Activated CD4-positive, alpha-beta T cell treated with anti-CD3 and anti-CD28 coated beads, Interleukin-2, amount 10 ng/mL, durations not matched to agents 7 days and 5 days (primary cell): ENCODE data around the gene SHF. TPM values are rescaled to one million over a fixed set of nuclear protein-coding genes. Genes with fewer than 3 reads are reported as not detected.
A peak's percentile ranks its signal among the peaks of the same experiment; 100 is the strongest.

Source experiments
- CTCF ChIA-PET: fragments of 350-600 bp; sonication (Branson Sonifier 250); formaldehyde crosslinking; loops from one replicate; lab custom pipeline; 2021; ENCODE audit warnings: antibody characterized with exemption; lab: Charles Lee
- POLR2A ChIA-PET: fragments of 350-600 bp; sonication (Branson Sonifier 250); formaldehyde crosslinking; loops from one replicate; lab custom pipeline; 2021; ENCODE audit warnings: antibody characterized with exemption; lab: Charles Lee
- DNase-seq: peaks from one replicate; pipeline ENCODE4 v3.0.0-alpha.2; 2020
- H3K27ac Mint-ChIP-seq: one replicate; pipeline ENCODE4 v1.8.0; 2021; ENCODE audit warnings: mild to moderate bottlenecking, moderate library complexity, mixed read lengths
- H3K27me3 Mint-ChIP-seq: one replicate; pipeline ENCODE4 v1.8.0; 2021; ENCODE audit warnings: mixed read lengths
- H3K36me3 Mint-ChIP-seq: one replicate; pipeline ENCODE4 v1.8.0; 2021; ENCODE audit warnings: low read depth, mixed read lengths
- H3K4me1 Mint-ChIP-seq: one replicate; pipeline ENCODE4 v1.8.0; 2021; ENCODE audit warnings: mixed read lengths
- H3K4me3 Mint-ChIP-seq: one replicate; pipeline ENCODE4 v1.8.0; 2021; ENCODE audit warnings: mild to moderate bottlenecking, moderate library complexity, mixed read lengths
- H3K9me3 Mint-ChIP-seq: one replicate; pipeline ENCODE4 v1.8.0; 2021; ENCODE audit warnings: mixed read lengths
- total RNA-seq, 2 experiments: library from RNA; stranded (reverse); gene quantifications; one replicate each; pipeline ENCODE4 v1.2.3, GENCODE V29; 2021

The SHF gene
- total RNA-seq, 2 experiments from 2014 or later = 0.79 to 0.92 TPM

GRCh38 chr15:45177285-45177684, 10.5 kb downstream of the SHF start:
- no peak overlapping the region for H3K27ac Mint-ChIP-seq
- ChIA-PET CTCF (interaction anchor here (1.0 to 10.8 kb wide), 3 partner anchors 12 to 59 kb away, joined by 3 to 111 read pairs (median 3); no protein-coding TSS in a partner anchor), POLR2A (no interaction called here)
- DNase-seq = no peak
- no peaks in the 10 kb centered on the region for H3K9me3 Mint-ChIP-seq
- no peaks in the 10 kb centered on the region for H3K36me3 Mint-ChIP-seq
- H3K4me1 Mint-ChIP-seq = peaks cover 10% of the 10 kb centered on the region
- H3K4me3 Mint-ChIP-seq = no peak overlapping the region
- no peaks in the 10 kb centered on the region for H3K27me3 Mint-ChIP-seq

GRCh38 chr15:45174577-45174976, 13.2 kb downstream of the SHF start:
- ChIA-PET CTCF (interaction anchor here (1.4 kb wide), 1 partner anchor 27 kb away, joined by 3 read pairs; no protein-coding TSS in a partner anchor), POLR2A (interaction anchor here (0.6 kb wide), 1 partner anchor 20 kb away, joined by 3 read pairs; no protein-coding TSS in a partner anchor)
- Mint-ChIP-seq H3K9me3 (no peaks in the 10 kb centered on the region), H3K27ac (no peak overlapping the region), H3K36me3 (no peaks in the 10 kb centered on the region), H3K27me3 (no peaks in the 10 kb centered on the region), H3K4me1 (no peaks in the 10 kb centered on the region), H3K4me3 (no peak overlapping the region)
- no peak for DNase-seq

DNA sequence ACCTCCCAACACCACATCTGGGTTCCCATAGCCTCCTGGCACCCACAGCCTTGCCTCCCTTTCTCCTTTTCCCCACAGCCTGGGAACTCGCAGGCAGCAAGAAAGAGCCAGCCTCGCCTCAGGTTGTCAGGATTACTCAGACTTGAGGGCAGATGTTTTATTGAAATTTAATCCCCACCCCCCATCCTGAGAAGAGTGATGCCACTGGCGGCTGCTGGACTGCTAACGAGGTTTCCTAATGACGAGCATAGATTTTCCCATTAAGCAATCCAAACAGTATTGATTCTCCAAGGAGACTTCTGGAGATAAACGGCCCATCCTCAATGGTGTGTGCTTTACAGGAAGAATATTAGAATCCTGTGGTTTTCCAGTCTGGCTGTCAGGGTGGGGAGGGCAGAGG, 13.7 kb downstream of the SHF start:
- no peaks in the 10 kb centered on the region for H3K27me3 Mint-ChIP-seq
- POLR2A ChIA-PET = interaction anchor here (0.6 kb wide), 1 partner anchor 21 kb away, joined by 3 read pairs; no protein-coding TSS in a partner anchor
- CTCF ChIA-PET = interaction anchor here (3.1 kb wide), 1 partner anchor 24 kb away, joined by 10 read pairs; no protein-coding TSS in a partner anchor
- H3K9me3 Mint-ChIP-seq = no peaks in the 10 kb centered on the region
- no peaks in the 10 kb centered on the region for H3K36me3 Mint-ChIP-seq
- H3K4me3 Mint-ChIP-seq = no peak overlapping the region
- no peaks in the 10 kb centered on the region for H3K4me1 Mint-ChIP-seq
- no peak overlapping the region for H3K27ac Mint-ChIP-seq
- no peak for DNase-seq

DNA sequence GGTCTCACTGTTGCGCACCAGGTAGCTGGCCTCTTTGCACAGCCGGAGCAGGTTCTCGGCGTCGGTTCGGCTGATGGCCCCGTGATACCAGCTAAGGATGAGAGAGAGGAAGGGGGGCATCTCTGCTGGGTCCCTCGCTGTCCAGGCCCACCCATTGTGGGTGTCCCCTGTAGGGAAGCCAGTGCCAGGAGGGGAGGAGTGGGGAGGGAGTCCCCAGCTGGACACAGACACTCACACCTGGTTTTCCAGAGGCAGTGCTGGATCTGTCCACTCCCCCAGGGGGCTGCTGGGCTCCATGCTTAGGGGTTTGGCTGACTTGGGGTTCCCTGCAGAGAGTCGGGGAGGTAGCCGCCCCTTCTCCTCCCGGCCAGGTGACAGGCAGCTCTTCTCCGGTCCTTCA, 15.9 kb downstream of the SHF start:
- ChIA-PET CTCF (interaction anchor here (1.3 to 3.1 kb wide), 3 partner anchors 9 to 26 kb away, joined by 3 to 10 read pairs (median 5); no protein-coding TSS in a partner anchor), POLR2A (no interaction called here)
- no peak overlapping the region for H3K27ac Mint-ChIP-seq
- no peak overlapping the region for H3K4me3 Mint-ChIP-seq
- no peak for DNase-seq
- H3K4me1 Mint-ChIP-seq = peaks cover 5% of the 10 kb centered on the region
- H3K9me3 Mint-ChIP-seq = no peaks in the 10 kb centered on the region
- H3K36me3 Mint-ChIP-seq = no peaks in the 10 kb centered on the region
- no peaks in the 10 kb centered on the region for H3K27me3 Mint-ChIP-seq

GRCh38 chr15:45169608-45170480, 17.9 kb downstream of the SHF start:
- H3K36me3 Mint-ChIP-seq = peaks cover 2% of the 10 kb centered on the region

DNA sequence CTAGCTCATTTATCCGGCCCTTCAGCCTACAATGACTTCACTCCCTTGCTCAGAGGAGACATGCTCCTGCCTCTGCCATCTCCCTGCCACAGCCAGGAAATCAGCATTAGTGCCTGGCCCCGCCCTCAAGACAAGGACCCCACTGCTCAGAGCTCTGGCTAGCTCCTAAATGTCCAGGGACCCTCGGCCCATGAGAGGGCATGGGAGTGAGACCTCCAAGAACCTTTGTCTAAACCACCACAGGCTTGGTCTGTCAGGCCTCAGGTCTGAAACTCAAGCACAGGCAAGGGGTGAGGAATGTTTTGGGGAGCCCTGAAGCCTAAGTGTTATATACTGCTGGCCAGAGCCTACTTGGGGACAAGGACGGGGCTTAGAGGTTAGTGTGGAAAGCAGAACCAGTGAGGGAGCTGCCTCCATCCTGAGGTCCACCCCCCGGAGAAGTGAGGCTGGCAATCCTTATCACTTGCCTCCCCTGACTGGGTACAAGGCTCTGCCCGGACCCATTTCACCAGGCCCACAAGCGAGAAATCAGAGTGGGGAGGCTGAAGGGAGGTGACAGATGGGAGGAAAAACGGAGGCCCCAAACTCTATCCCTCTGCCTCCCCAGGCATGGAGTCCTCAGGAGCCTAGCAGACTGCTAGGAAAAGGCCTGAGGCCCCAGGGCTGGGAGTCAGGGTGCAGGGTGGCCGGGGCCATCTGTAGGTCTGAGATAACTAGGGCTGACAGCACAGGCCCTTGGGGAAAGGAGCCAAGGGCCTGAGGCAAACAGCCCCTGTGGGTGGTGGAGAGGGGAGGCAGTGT, 18.8 kb downstream of the SHF start:
- ChIA-PET POLR2A (interaction anchor here (0.6 to 1.1 kb wide), 3 partner anchors 29 to 479 kb away, joined by 3 read pairs; no protein-coding TSS in a partner anchor), CTCF (interaction anchor here (0.8 to 8.8 kb wide), 10 partner anchors 11 to 278 kb away, joined by 3 to 111 read pairs (median 4); no protein-coding TSS in a partner anchor)
- Mint-ChIP-seq H3K4me1 (peaks cover 18% of the 10 kb centered on the region), H3K36me3 (peaks cover 2% of the 10 kb centered on the region), H3K9me3 (no peaks in the 10 kb centered on the region), H3K27ac (peak overlapping the region; percentile 41), H3K27me3 (no peaks in the 10 kb centered on the region), H3K4me3 (no peak overlapping the region)
- no peak for DNase-seq

More at GRCh38 chr15:45169608-45170480, 17.9 kb downstream of the SHF start:
- CTCF ChIA-PET = interaction anchor here (0.6 to 1.5 kb wide), 6 partner anchors 14 to 55 kb away, joined by 3 to 6 read pairs (median 4); no protein-coding TSS in a partner anchor
- Mint-ChIP-seq H3K27me3 (no peaks in the 10 kb centered on the region), H3K4me1 (peaks cover 18% of the 10 kb centered on the region), H3K4me3 (no peak overlapping the region), H3K9me3 (no peaks in the 10 kb centered on the region), H3K27ac (no peak overlapping the region)
- POLR2A ChIA-PET = interaction anchor here (0.6 to 1.1 kb wide), 2 partner anchors 28 to 478 kb away, joined by 3 read pairs; no protein-coding TSS in a partner anchor
- no peak for DNase-seq

- H3K9me3 Mint-ChIP-seq = no peaks in the 10 kb centered on the region
- CTCF ChIA-PET = interaction anchor here (0.8 to 8.8 kb wide), 12 partner anchors 9 to 289 kb away, joined by 3 to 111 read pairs (median 4); no protein-coding TSS in a partner anchor
- POLR2A ChIA-PET = interaction anchor here (0.6 kb wide), 1 partner anchor 476 kb away, joined by 3 read pairs; no protein-coding TSS in a partner anchor
- H3K4me1 Mint-ChIP-seq = peaks cover 18% of the 10 kb centered on the region
- H3K27me3 Mint-ChIP-seq = no peaks in the 10 kb centered on the region
- no peak overlapping the region for H3K4me3 Mint-ChIP-seq
- DNase-seq = no peak
- H3K36me3 Mint-ChIP-seq = peaks cover 2% of the 10 kb centered on the region
- peak overlapping the region; percentile 41 for H3K27ac Mint-ChIP-seq
Measured at GRCh38 chr15:45168286-45168685, 19.5 kb downstream of the SHF start.

- DNase-seq = no peak
- Mint-ChIP-seq H3K27me3 (no peaks in the 10 kb centered on the region), H3K27ac (peak overlapping the region; percentile 84), H3K4me1 (peaks cover 20% of the 10 kb centered on the region), H3K4me3 (peak overlapping the region; percentile 69), H3K36me3 (peaks cover 2% of the 10 kb centered on the region), H3K9me3 (no peaks in the 10 kb centered on the region)
- CTCF ChIA-PET = interaction anchor here (0.7 to 8.8 kb wide), 17 partner anchors 9 to 290 kb away, joined by 3 to 111 read pairs (median 4); no protein-coding TSS in a partner anchor
- POLR2A ChIA-PET = no interaction called here
Measured at GRCh38 chr15:45167631-45168205, 20.0 kb downstream of the SHF start.

- H3K4me1 Mint-ChIP-seq = peaks cover 20% of the 10 kb centered on the region
- H3K36me3 Mint-ChIP-seq = peaks cover 2% of the 10 kb centered on the region
- CTCF ChIA-PET = interaction anchor here (0.7 to 8.8 kb wide), 13 partner anchors 8 to 290 kb away, joined by 3 to 111 read pairs (median 3); no protein-coding TSS in a partner anchor
- H3K4me3 Mint-ChIP-seq = peak overlapping the region; percentile 69
- no peaks in the 10 kb centered on the region for H3K27me3 Mint-ChIP-seq
- POLR2A ChIA-PET = no interaction called here
- no peaks in the 10 kb centered on the region for H3K9me3 Mint-ChIP-seq
- H3K27ac Mint-ChIP-seq = peak overlapping the region; percentile 84
- DNase-seq = peak; percentile 84
Measured at GRCh38 chr15:45166834-45167630, 20.7 kb downstream of the SHF start.

- H3K27me3 Mint-ChIP-seq = no peaks in the 10 kb centered on the region
- H3K4me3 Mint-ChIP-seq = peak overlapping the region; percentile 74
- H3K36me3 Mint-ChIP-seq = peaks cover 2% of the 10 kb centered on the region
- ChIA-PET POLR2A (interaction anchor here (0.6 kb wide), 1 partner anchor 212 kb away, joined by 3 read pairs; no protein-coding TSS in a partner anchor), CTCF (interaction anchor here (1.2 to 8.8 kb wide), 2 partner anchors 15 to 31 kb away, joined by 3 to 111 read pairs; no protein-coding TSS in a partner anchor)
- DNase-seq = no peak
- peak overlapping the region; percentile 92 for H3K27ac Mint-ChIP-seq
- peaks cover 20% of the 10 kb centered on the region for H3K4me1 Mint-ChIP-seq
- H3K9me3 Mint-ChIP-seq = no peaks in the 10 kb centered on the region
Measured at GRCh38 chr15:45165536-45165935, 22.2 kb downstream of the SHF start.

DNA sequence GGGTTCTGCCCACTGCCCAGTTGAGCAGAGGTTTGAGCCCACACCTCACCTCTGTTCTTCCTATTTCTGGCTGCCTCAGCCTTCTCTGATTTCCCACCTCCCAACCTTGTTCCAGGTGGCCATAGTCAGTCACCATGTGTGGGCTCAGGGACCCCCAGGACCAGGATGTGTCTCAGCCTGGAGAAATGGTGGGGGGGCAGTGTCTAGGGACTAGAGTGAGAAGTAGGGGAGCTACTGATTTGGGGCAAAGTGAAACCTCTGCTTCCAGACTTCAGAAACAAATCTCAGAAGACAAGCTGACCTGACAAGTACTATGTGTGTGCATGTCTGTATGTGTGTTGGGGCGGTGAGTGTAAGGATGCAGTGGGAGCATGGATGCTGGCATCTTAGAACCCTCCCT, 22.9 kb downstream of the SHF start:
- CTCF ChIA-PET = interaction anchor here (1.0 to 8.8 kb wide), 3 partner anchors 15 to 30 kb away, joined by 3 to 111 read pairs (median 5); no protein-coding TSS in a partner anchor
- peak overlapping the region; percentile 92 for H3K27ac Mint-ChIP-seq
- no peak for DNase-seq
- peaks cover 20% of the 10 kb centered on the region for H3K4me1 Mint-ChIP-seq
- peaks cover 2% of the 10 kb centered on the region for H3K36me3 Mint-ChIP-seq
- H3K9me3 Mint-ChIP-seq = no peaks in the 10 kb centered on the region
- H3K27me3 Mint-ChIP-seq = no peaks in the 10 kb centered on the region
- H3K4me3 Mint-ChIP-seq = peak overlapping the region; percentile 74
- POLR2A ChIA-PET = interaction anchor here (0.6 kb wide), 1 partner anchor 212 kb away, joined by 3 read pairs; no protein-coding TSS in a partner anchor
